Fibroblast of skin of left quadriceps (primary cell): Measurements from ENCODE around the gene VWCE.

Experiments used
- DNase-seq, 2 experiments: peaks; one replicate each; pipeline ENCODE4 v3.0.0-alpha.2; 2013; ENCODE audit warnings: low read depth in 2 of 2

Gene VWCE

GRCh38 chr11:61281581-61282250, 13.4 kb downstream of the VWCE start:
- no peak for DNase-seq

- DNase-seq = no peak
These were observed 14.1 kb downstream of the VWCE start for GRCh38 chr11:61280883-61281580.

GRCh38 chr11:61279934-61280659, 15.0 kb downstream of the VWCE start:
- no peak for DNase-seq

- DNase-seq = no peak
These were observed 17.1 kb downstream of the VWCE start for GRCh38 chr11:61278001-61278470.

- no peak for DNase-seq
These were observed 17.7 kb downstream of the VWCE start for GRCh38 chr11:61277186-61278000.

GRCh38 chr11:61275191-61275590, 19.9 kb downstream of the VWCE start:
- DNase-seq = no peak

GRCh38 chr11:61274084-61274483, 21.0 kb downstream of the VWCE start:
- no peak for DNase-seq

- DNase-seq = no peak
These were observed 21.7 kb downstream of the VWCE start for GRCh38 chr11:61273178-61274078.

- no peak for DNase-seq
These were observed 22.4 kb downstream of the VWCE start for GRCh38 chr11:61272731-61273130.

GRCh38 chr11:61270354-61271076, 24.6 kb downstream of the VWCE start:
- no peak for DNase-seq

GRCh38 chr11:61268588-61269250, 26.4 kb downstream of the VWCE start:
- no peak for DNase-seq

GRCh38 chr11:61267437-61267841, 27.7 kb downstream of the VWCE start:
- no peak for DNase-seq

- no peak for DNase-seq
These were observed 28.5 kb downstream of the VWCE start for GRCh38 chr11:61266602-61267001.

GRCh38 chr11:61265357-61265756, 29.8 kb downstream of the VWCE start:
- DNase-seq = no peak

GRCh38 chr11:61264795-61265194, 30.3 kb downstream of the VWCE start:
- DNase-seq = no peak

GRCh38 chr11:61264371-61264770, 30.7 kb downstream of the VWCE start:
- no peak for DNase-seq

GRCh38 chr11:61259363-61259762, 35.8 kb downstream of the VWCE start:
- DNase-seq = no peak

GRCh38 chr11:61258546-61258945, 36.6 kb downstream of the VWCE start:
- no peak for DNase-seq

- DNase-seq = no peak
These were observed 38.2 kb downstream of the VWCE start for GRCh38 chr11:61256710-61257482.
